ENCODE measurements around the gene JAKMIP1. TPM values are rescaled to one million over a fixed set of nuclear protein-coding genes. Genes with fewer than 3 reads are reported as not detected.
A peak's percentile ranks its signal among the peaks of the same experiment; 100 is the strongest.

Gene JAKMIP1
- total RNA-seq, 1 donor from 2014 or later, result 4.1 TPM

DNA sequence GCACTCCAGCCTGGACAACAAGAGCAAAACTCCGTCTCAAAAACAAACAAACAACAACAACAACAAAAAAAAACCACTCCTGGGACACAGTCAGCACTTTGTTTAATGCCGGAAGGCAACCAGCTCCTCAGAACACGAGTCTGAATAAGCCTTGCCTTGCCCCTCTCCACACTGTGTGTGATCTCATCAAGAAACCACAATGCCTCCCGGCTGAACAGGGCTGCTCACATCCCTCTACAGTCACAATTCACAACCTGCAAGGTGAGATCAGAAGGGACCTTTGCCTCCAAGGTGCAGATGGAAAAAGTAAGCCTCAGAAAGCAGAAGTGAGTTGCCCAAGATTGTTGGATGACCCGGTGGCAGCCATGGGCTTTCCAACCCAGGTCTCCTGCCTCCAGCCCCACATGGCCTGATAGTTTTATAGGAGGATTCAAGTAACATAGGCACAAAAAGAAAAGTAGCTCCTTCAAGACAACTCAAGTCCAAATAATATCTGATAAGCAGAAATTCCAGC is 80.8 kb downstream of the JAKMIP1 start:
- DNase-seq (ENCODE audit: low spot score), result no peak

- DNase-seq (ENCODE audit: low spot score), result no peak
Measured at GRCh38 chr4:6118201-6118600, 82.1 kb downstream of the JAKMIP1 start.

DNA sequence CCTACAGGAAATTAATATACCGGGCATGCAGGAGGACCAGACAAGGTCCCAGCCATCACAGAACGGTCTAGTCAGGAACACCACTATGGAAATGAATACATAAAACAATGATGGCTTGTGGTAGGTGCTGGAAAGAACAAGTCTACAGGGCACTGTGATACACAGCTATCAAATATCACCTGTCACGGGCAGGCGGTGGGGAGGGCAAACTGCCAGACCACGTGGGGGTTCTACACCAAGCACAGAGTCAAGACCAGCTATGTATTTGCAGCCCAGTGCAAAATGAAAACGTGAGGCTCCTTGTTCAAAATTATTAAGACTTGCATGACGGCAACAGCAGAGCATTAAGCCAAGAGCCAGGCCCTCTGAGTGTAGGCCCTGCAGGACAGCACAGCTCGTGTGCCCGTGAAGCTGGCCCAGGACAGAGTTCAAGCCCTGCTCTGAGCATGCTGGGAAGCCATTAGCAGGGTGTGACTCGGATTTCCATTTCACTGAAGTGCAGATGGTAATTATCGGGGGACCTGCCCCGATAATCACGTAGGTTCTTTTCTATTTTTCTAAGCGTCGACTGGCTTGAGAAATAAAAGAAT is 83.6 kb downstream of the JAKMIP1 start:
- no peak for DNase-seq (ENCODE audit: low spot score)

GRCh38 chr4:6115746-6116586 is 84.4 kb downstream of the JAKMIP1 start:
- no peak for DNase-seq (ENCODE audit: low spot score)

GRCh38 chr4:6115342-6115741 is 85.0 kb downstream of the JAKMIP1 start:
- DNase-seq (ENCODE audit: low spot score), result no peak

GRCh38 chr4:6114601-6115000 is 85.7 kb downstream of the JAKMIP1 start:
- DNase-seq (ENCODE audit: low spot score), result peak; percentile 43

- no peak for DNase-seq (ENCODE audit: low spot score)
Measured at GRCh38 chr4:6114181-6114580, 86.2 kb downstream of the JAKMIP1 start.

GRCh38 chr4:6113641-6114040 is 86.7 kb downstream of the JAKMIP1 start:
- DNase-seq (ENCODE audit: low spot score), result no peak

- DNase-seq (ENCODE audit: low spot score), result no peak
Measured at GRCh38 chr4:6112606-6113290, 87.6 kb downstream of the JAKMIP1 start.

- DNase-seq (ENCODE audit: low spot score), result peak; percentile 68
Measured at GRCh38 chr4:6111354-6111960, 88.9 kb downstream of the JAKMIP1 start.

GRCh38 chr4:6110681-6111353 is 89.5 kb downstream of the JAKMIP1 start:
- no peak for DNase-seq (ENCODE audit: low spot score)

DNA sequence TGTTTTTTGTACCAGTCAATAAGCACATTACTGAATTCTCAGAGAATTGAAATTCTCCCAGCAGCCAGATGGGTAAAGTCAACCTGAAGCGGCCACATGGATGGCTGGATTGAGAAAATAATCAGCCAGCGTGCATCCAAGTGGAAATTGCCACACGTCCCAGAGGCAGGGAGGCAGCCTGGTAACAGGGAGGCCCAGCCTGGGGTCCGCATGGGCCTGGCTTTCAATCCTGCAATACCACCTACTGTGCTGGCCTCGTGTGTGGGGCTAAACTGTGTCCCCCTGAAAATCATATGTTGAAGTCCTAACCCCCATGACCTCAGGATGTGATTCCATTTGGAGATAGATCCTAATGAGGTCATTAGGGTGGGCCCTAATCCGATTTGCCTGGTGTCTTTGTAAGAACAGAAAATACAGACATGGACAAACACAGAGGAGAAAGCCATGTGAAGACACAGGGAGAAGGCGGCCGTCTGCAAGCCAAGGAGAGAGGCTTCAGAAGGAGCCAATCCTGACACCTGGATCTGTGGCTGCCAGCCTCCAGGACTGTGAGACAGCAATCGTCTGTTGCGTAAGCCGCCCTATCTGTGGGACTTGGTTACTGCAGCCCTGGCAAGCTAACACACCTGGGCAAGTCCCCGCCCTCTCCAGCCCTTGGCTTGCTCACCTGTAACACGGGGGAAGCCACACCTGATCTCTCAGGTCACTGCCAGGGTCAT is 90.3 kb downstream of the JAKMIP1 start:
- DNase-seq (ENCODE audit: low spot score), result no peak

GRCh38 chr4:6107886-6108285 is 92.5 kb downstream of the JAKMIP1 start:
- DNase-seq (ENCODE audit: low spot score), result no peak

GRCh38 chr4:6107114-6107791 is 93.1 kb downstream of the JAKMIP1 start:
- no peak for DNase-seq (ENCODE audit: low spot score)

DNA sequence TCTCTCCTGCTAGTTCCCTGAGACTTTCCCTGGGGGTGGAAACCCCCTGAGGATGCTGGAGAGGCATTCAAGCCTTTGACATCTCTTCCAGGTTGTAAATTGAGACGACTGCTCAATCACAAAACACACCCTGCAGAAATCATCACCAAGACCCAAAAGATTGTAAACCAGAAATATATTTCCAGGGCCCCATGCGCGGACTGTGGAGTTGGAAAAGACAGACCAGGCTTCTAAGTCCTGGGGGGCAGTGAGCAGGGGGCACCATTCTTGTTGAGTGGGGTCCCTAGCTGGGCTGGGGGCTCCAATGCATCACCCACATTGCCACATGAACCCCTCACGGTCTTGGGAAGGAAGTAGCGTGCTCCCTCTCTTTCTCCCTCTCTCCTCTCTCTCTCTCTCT is 94.2 kb downstream of the JAKMIP1 start:
- no peak for DNase-seq (ENCODE audit: low spot score)

- DNase-seq (ENCODE audit: low spot score), result no peak
Measured at GRCh38 chr4:6105311-6105911, 94.9 kb downstream of the JAKMIP1 start.

DNA sequence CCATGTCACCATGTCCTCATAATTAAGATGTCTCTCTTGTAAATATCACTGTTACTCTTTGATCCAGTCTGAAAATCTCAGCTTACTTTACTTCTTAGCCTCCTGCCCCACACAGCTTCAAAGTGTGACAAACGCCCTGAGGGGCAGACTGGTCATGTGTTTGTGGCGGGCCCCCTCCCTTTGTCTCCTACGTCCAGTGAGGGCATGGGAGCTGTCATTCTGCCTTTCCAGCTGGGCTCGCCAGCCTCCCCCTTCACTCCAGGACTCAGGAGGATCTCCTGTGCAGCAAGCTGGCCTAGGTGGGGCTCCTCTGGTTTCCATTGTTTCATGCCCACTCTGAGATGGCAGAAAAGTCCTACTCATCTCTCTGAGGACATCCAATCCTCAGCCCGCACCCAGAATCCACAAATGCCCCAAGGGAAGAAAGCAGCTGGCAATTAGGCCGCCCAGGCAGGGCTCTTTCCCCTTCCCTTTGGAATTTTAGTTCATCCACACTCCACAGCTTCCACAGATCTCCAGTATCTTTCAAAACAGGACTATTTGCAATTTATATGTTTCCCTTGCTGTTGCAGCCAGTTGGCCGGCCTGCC is 95.7 kb downstream of the JAKMIP1 start:
- DNase-seq (ENCODE audit: low spot score), result no peak

GRCh38 chr4:6097581-6097980 is 102.8 kb downstream of the JAKMIP1 start:
- DNase-seq (ENCODE audit: low spot score), result no peak

DNA sequence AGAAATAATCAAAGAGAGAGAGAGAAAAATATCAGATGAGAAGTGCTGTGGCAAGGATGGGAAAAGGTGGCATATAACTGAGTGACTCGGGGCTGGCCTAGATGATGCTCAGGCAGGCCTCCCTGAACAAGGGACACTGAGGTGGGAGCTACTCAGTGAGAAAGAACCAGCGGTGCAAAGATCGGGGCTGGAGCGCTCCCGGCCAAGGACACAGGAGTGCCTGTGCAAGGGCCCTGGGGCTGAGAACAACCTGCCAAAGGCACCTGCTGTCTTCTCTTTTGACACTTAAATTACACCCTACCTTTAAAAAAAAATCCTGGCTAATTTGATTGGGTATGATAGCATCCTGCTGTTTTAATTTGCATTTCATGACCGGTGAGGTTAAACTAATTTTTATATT is 104.5 kb downstream of the JAKMIP1 start:
- DNase-seq (ENCODE audit: low spot score), result no peak

Measured in umbilical cord (tissue), 2 donors.